Measurements from ENCODE around the gene ARSI. TPM values are rescaled to one million over a fixed set of nuclear protein-coding genes. Genes with fewer than 3 reads are reported as not detected.

Gene ARSI
- total RNA-seq, 1 donor from 2014 or later, result 0.51 TPM

DNA sequence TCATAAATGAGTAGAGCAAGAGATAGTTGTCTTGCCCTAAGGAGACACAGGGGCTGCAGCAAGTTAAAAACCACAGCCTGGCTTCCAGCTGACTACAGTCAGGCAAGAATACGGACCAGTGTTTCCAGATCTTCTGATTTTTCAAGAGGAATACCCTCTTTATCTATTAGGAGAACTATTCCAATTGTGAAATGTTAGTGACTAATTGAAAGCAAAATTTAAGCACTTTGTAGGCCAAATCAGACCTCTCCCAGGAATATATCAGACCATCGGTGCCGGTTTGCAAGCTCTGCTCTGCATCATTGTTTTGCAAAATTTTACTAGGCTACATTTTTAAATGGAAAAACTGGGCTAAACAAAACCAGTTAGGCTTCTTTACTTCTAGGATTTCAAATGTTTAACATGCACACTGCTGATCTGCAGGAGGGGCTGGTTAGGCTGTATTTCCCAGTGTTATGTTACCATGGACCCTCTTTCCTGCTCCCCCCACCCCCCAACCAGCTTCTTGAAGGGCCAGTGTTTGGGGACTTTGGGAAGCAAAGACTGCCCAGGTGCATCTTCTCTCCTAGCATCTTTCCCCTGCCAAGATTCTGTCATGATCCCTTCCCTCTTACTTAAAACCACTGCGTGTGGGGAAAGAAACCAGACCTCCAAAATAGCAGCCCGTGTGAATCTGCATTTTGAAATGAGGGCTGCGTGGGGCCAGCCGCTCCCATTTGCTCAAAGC is 1.1 kb upstream of the ARSI start:
- Mint-ChIP-seq H3K4me1 (peaks cover 43% of the 10 kb centered on the region), H3K27me3 (ENCODE audit: low read depth) (peaks cover 52% of the 10 kb centered on the region), H3K9me3 (no peaks in the 10 kb centered on the region), H3K4me3 (no peak overlapping the region), H3K27ac (ENCODE audit: unreplicated experiment) (no peak overlapping the region), H3K36me3 (ENCODE audit: low read depth) (no peaks in the 10 kb centered on the region)
- TF ChIP-seq, protein P1, sequence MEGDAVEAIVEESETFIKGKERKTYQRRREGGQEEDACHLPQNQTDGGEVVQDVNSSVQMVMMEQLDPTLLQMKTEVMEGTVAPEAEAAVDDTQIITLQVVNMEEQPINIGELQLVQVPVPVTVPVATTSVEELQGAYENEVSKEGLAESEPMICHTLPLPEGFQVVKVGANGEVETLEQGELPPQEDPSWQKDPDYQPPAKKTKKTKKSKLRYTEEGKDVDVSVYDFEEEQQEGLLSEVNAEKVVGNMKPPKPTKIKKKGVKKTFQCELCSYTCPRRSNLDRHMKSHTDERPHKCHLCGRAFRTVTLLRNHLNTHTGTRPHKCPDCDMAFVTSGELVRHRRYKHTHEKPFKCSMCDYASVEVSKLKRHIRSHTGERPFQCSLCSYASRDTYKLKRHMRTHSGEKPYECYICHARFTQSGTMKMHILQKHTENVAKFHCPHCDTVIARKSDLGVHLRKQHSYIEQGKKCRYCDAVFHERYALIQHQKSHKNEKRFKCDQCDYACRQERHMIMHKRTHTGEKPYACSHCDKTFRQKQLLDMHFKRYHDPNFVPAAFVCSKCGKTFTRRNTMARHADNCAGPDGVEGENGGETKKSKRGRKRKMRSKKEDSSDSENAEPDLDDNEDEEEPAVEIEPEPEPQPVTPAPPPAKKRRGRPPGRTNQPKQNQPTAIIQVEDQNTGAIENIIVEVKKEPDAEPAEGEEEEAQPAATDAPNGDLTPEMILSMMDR (conservative IDR thresholded peaks at IDR 0.05), result no peak
- no peak for DNase-seq (ENCODE audit: low read depth, low spot score)

DNA sequence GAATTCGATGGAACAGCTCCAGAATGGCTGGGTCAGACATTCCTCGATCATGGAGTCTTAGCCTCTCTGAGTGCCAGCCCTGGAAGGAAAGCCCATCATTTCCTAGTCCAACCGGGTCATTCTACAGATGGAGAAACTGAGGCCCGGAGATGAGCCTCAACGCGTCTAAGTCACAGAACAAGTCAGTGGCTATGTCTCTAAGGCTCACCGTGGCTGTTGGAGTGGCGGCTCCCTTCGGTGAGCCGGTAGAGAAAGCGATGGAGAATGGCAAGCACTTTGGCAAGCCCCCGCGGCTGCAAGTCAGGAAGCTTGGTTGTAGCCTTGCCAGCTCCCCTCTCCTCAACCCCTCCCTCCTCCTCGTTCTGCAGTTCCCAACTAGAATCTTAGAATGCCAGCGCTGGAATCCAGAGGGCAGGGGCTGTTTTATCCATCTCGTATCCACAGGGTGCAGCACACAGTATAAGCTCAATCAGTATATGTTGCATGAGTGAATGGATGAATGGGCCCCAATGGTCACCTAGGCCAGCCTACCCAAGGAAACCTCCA is 438 bp upstream of the ARSI start:
- H3K27me3 Mint-ChIP-seq (ENCODE audit: low read depth), result peaks cover 52% of the 10 kb centered on the region
- H3K9me3 Mint-ChIP-seq, result no peaks in the 10 kb centered on the region
- no peaks in the 10 kb centered on the region for H3K36me3 Mint-ChIP-seq (ENCODE audit: low read depth)
- H3K27ac Mint-ChIP-seq (ENCODE audit: unreplicated experiment), result no peak overlapping the region
- peaks cover 40% of the 10 kb centered on the region for H3K4me1 Mint-ChIP-seq
- TF ChIP-seq, protein P1 (conservative IDR thresholded peaks at IDR 0.05), result no peak
- no peak overlapping the region for H3K4me3 Mint-ChIP-seq
- no peak for DNase-seq (ENCODE audit: low read depth, low spot score)

DNA sequence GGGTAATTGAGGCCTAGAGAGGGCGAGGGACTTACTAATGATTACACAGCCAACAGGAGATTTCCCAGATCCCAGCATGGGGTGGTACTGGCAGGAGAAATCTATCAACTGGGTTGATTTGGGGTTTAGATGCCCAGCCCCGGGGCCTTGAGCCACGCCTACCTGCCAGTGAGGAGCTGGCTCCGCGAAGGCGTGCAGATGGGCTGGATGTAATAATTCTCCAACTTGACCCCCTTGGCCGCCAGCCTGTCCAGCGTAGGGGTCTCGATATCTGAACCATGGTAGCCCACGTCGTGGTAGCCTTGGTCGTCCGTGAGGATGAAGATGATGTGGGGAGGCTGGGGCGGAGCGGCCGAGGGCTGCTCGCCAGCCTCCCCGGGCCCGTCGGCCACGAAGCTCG is 804 bp downstream of the ARSI start:
- TF ChIP-seq, protein P1 (conservative IDR thresholded peaks at IDR 0.05), result no peak
- H3K27me3 Mint-ChIP-seq (ENCODE audit: low read depth), result peaks cover 52% of the 10 kb centered on the region
- H3K36me3 Mint-ChIP-seq (ENCODE audit: low read depth), result no peaks in the 10 kb centered on the region
- no peaks in the 10 kb centered on the region for H3K9me3 Mint-ChIP-seq
- DNase-seq (ENCODE audit: low read depth, low spot score), result no peak
- H3K27ac Mint-ChIP-seq (ENCODE audit: unreplicated experiment), result no peak overlapping the region
- H3K4me3 Mint-ChIP-seq, result no peak overlapping the region
- H3K4me1 Mint-ChIP-seq, result peaks cover 27% of the 10 kb centered on the region

DNA sequence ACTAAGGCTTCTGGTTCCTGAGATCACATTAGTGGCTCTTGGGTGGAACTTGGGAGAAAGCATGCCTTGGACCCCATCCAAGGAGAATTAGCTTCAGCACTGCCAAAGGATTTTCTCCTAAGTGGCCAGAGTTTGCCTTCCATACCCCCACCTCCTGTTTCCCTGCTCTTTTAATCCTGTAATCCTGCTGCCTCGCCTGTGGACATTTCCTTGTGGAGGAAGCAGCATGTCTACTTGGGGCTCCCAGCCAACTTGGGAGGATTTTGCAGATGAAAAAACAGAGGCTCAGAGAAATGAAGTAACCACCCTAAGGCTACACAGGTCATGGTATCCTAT is 1.6 kb downstream of the ARSI start:
- peaks cover 51% of the 10 kb centered on the region for H3K27me3 Mint-ChIP-seq (ENCODE audit: low read depth)
- DNase-seq (ENCODE audit: low read depth, low spot score), result no peak
- H3K27ac Mint-ChIP-seq (ENCODE audit: unreplicated experiment), result no peak overlapping the region
- no peaks in the 10 kb centered on the region for H3K9me3 Mint-ChIP-seq
- H3K4me3 Mint-ChIP-seq, result no peak overlapping the region
- TF ChIP-seq, protein P1 (conservative IDR thresholded peaks at IDR 0.05), result no peak
- peaks cover 20% of the 10 kb centered on the region for H3K4me1 Mint-ChIP-seq
- no peaks in the 10 kb centered on the region for H3K36me3 Mint-ChIP-seq (ENCODE audit: low read depth)

DNA sequence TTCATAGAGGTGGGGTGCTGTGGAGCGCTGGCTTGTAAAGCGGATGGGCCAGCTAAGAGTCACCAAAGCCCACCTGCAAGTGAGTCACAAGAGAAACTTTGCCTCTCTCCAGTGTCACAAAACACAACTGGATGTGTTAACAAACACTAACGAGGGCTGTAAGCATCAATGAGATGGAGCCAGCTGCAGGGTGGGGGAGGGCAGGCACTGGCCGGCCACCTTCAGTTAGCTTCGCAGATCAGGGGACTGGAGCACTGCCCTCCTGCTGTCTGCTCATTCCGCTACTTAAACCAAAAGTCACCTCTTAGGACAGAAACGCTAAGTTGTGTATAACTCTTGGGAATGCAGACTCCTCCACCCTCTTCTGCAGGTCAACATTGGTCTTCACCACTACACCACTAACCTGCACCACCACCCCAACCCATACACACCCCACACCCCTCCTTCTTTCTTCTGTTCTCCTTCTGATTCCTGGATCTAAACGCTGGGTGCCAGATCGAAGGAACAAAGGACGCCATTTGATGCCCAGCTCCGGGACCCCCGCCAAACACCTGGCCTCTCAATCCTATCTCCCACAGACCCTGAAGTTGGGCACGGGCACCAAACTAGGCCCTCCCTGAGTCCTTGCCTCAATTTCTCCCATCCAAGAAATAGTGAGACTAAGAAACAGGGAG is 2.1 kb downstream of the ARSI start:
- Mint-ChIP-seq H3K27me3 (ENCODE audit: low read depth) (peaks cover 49% of the 10 kb centered on the region), H3K4me1 (peaks cover 15% of the 10 kb centered on the region), H3K27ac (ENCODE audit: unreplicated experiment) (no peak overlapping the region), H3K36me3 (ENCODE audit: low read depth) (no peaks in the 10 kb centered on the region), H3K9me3 (no peaks in the 10 kb centered on the region), H3K4me3 (no peak overlapping the region)
- TF ChIP-seq, protein P1 (conservative IDR thresholded peaks at IDR 0.05), result no peak
- DNase-seq (ENCODE audit: low read depth, low spot score), result no peak
